ENCODE results near the gene GNA12.

GNA12 gene

GRCh38 chr7:2761801-2762497, 82.2 kb downstream of the GNA12 start:
- no peaks in the 10 kb centered on the region for H3K27me3 ChIP-seq (ENCODE audit: insufficient read depth, low read length, poor library complexity)
- H3K4me2 ChIP-seq (ENCODE audit: insufficient read depth, low read length) = no peak overlapping the region
- H3K9me3 ChIP-seq (ENCODE audit: insufficient read depth, low read length, severe bottlenecking) = no peaks in the 10 kb centered on the region
- H3K27ac ChIP-seq (ENCODE audit: low read length) = no peak overlapping the region
- H3K79me2 ChIP-seq (ENCODE audit: insufficient read depth, low read length) = no peaks in the 10 kb centered on the region
- H3K9ac ChIP-seq (ENCODE audit: low read depth, low read length) = no peak overlapping the region
- no peak for TF ChIP-seq CTCF (IDR thresholded peaks at IDR 0.05; ENCODE audit: borderline replicate concordance, extremely low read depth, low read length, poor library complexity, severe bottlenecking)
- TF ChIP-seq EZH2 (IDR thresholded peaks at IDR 0.05; ENCODE audit: borderline replicate concordance, low read depth, low read length, severe bottlenecking) = no peak
- H3K4me1 ChIP-seq (ENCODE audit: insufficient read depth, low read length) = peaks cover 8% of the 10 kb centered on the region
- peaks cover 21% of the 10 kb centered on the region; the same call in 1 of the 2 replicates for H4K20me1 ChIP-seq (ENCODE audit: insufficient read depth, low read length)
- H2AFZ ChIP-seq (ENCODE audit: low read depth, low read length) = no peak overlapping the region
- ATAC-seq (ENCODE audit: insufficient read depth, low read depth) (no peak), DNase-seq (no peak)
- peaks cover 7% of the 10 kb centered on the region; the same call in 1 of the 2 replicates for H3K36me3 ChIP-seq (ENCODE audit: insufficient read depth, low read length)
- no peak overlapping the region for H3K4me3 ChIP-seq (ENCODE audit: low read depth in 1 of 2, low read length in 2 of 2)

DNA sequence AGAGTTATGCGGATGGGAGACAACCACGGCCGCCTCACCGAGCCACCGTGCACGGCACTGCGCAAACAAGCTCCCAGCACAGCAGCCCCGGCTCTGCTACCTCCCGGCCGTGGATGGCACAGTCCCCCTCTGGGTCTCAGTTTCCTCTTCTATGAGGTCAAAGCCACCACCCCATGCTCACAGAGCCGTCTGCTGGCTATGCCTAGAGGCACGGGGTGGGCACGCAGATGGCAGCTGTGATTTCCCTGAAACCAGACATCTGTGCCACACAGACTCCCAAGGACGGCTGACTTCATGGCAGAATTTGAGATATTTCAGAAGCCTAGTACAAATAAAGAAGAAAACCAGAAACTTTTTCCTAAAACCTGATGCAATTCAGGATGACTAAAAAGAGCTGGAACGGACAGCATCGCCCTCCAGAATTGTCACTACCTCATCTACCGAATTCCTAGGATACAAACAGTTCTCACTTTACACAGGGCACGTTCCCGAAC, 82.9 kb downstream of the GNA12 start:
- DNase-seq = no peak
- H3K4me3 ChIP-seq (ENCODE audit: low read depth in 1 of 2, low read length in 2 of 2) = no peak overlapping the region
- no peak overlapping the region for H3K4me2 ChIP-seq (ENCODE audit: insufficient read depth, low read length)
- ATAC-seq (ENCODE audit: insufficient read depth, low read depth) = no peak
- H3K9ac ChIP-seq (ENCODE audit: low read depth, low read length) = no peak overlapping the region
- no peak overlapping the region for H3K27ac ChIP-seq (ENCODE audit: low read length)
- H3K4me1 ChIP-seq (ENCODE audit: insufficient read depth, low read length) = peaks cover 8% of the 10 kb centered on the region
- no peak overlapping the region for H2AFZ ChIP-seq (ENCODE audit: low read depth, low read length)
- TF ChIP-seq EZH2 (IDR thresholded peaks at IDR 0.05; ENCODE audit: borderline replicate concordance, low read depth, low read length, severe bottlenecking) = no peak
- no peak for TF ChIP-seq CTCF (IDR thresholded peaks at IDR 0.05; ENCODE audit: borderline replicate concordance, extremely low read depth, low read length, poor library complexity, severe bottlenecking)
- peaks cover 21% of the 10 kb centered on the region; the same call in 1 of the 2 replicates for H4K20me1 ChIP-seq (ENCODE audit: insufficient read depth, low read length)
- no peaks in the 10 kb centered on the region for H3K27me3 ChIP-seq (ENCODE audit: insufficient read depth, low read length, poor library complexity)
- no peaks in the 10 kb centered on the region for H3K9me3 ChIP-seq (ENCODE audit: insufficient read depth, low read length, severe bottlenecking)
- no peaks in the 10 kb centered on the region for H3K79me2 ChIP-seq (ENCODE audit: insufficient read depth, low read length)
- peaks cover 13% of the 10 kb centered on the region; the same call in 1 of the 2 replicates for H3K36me3 ChIP-seq (ENCODE audit: insufficient read depth, low read length)

- Histone ChIP-seq H3K9ac (ENCODE audit: low read depth, low read length) (no peak overlapping the region), H4K20me1 (ENCODE audit: insufficient read depth, low read length) (peaks cover 21% of the 10 kb centered on the region; the same call in 1 of the 2 replicates), H3K27ac (ENCODE audit: low read length) (0 out of 2 replicates have a peak overlapping the region, but pooled peaks have one; percentile 1), H3K79me2 (ENCODE audit: insufficient read depth, low read length) (no peaks in the 10 kb centered on the region), H3K36me3 (ENCODE audit: insufficient read depth, low read length) (peaks cover 13% of the 10 kb centered on the region; the same call in 1 of the 2 replicates), H2AFZ (ENCODE audit: low read depth, low read length) (no peak overlapping the region), H3K27me3 (ENCODE audit: insufficient read depth, low read length, poor library complexity) (no peaks in the 10 kb centered on the region), H3K4me1 (ENCODE audit: insufficient read depth, low read length) (peaks cover 8% of the 10 kb centered on the region), H3K4me3 (ENCODE audit: low read depth in 1 of 2, low read length in 2 of 2) (no peak overlapping the region), H3K4me2 (ENCODE audit: insufficient read depth, low read length) (no peak overlapping the region), H3K9me3 (ENCODE audit: insufficient read depth, low read length, severe bottlenecking) (no peaks in the 10 kb centered on the region)
- TF ChIP-seq CTCF (IDR thresholded peaks at IDR 0.05; ENCODE audit: borderline replicate concordance, extremely low read depth, low read length, poor library complexity, severe bottlenecking) (peak; percentile 58), EZH2 (IDR thresholded peaks at IDR 0.05; ENCODE audit: borderline replicate concordance, low read depth, low read length, severe bottlenecking) (no peak)
- ATAC-seq (ENCODE audit: insufficient read depth, low read depth) = peak; percentile 68
- DNase-seq = no peak
These were observed 83.8 kb downstream of the GNA12 start for GRCh38 chr7:2760098-2760889.

Measured in DND-41 (cell line).